GM19324 (cell line): Measurements from ENCODE around the gene FOXN3.

Source experiments
- ATAC-seq: cut with Tn5 transposase; IDR thresholded peaks from one replicate; pipeline ENCODE4 v1.9.1; 2021; ENCODE audit warnings: mild to moderate bottlenecking, moderate library complexity; ENCODE audit not compliant: unreplicated experiment, low FRiP score

FOXN3 gene

DNA sequence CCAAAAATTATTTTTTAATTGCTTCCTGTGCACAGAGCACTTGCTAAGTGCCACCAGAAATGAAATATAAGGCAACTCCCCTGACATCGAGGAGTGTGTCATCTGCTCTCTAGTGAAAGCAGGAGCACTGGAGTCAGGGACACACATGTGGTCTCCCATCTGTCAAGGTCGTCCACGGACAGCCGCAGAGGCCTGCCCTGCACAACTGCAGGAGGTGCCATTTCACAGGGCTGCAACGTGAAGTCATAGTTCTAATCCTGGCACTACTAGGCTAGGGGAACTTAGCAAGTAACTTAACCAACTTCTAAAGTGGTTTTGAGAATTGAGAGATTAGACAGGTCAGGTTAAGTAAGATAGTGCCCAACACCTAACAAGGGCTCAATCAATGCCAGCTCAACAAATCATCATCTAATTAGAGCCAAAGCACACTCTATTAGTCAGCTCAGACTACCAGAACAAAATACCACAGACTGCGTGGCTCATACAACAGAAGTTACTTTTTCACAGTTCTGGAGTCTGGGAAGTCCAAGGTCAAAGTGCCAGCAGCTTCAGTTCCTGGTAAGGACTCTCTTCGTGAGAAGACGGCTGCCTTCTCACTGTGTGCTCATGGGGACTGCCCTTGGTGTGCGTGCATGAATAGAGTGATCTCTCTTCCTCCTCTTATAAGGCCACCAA, 30.7 kb downstream of the FOXN3 start:
- ATAC-seq: no peak

DNA sequence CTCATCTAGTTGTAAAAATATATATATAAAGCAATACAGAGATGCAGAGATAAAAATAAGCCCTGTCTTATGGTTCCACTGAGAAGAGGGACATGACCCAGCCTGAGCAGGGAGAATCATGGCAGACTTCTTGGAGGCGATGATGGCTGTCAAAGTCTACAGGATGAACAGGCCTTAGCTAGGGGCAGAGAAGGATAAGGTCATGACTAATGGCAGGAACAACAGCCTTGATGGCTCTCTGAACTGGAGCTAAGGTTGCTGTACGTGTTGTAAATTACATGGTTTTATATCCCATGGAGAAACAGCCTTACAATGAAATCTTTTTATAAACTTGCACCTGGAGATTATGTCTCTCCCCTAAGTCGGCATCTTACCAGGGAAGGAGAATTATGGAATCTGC, 32.4 kb downstream of the FOXN3 start:
- ATAC-seq: no peak

DNA sequence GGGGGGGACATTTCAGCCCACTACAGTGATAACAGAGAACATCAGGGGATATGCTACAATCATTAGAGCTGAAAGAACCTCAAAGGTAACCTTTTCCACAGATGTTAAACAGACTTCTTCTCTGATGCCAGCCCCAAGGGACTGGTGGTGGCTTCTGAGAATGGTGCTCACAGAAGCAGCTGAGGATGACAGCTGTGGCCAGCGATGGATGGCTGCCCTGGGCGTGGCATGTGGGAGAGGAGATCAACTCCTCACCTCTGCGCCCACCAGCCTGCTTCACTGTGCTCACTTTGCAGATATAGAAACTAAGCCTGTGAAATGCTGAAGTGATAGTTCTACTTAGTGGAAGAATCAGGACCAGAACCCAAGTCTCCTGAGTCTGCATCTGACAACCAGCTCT, 33.0 kb downstream of the FOXN3 start:
- peak; percentile 87 for ATAC-seq

DNA sequence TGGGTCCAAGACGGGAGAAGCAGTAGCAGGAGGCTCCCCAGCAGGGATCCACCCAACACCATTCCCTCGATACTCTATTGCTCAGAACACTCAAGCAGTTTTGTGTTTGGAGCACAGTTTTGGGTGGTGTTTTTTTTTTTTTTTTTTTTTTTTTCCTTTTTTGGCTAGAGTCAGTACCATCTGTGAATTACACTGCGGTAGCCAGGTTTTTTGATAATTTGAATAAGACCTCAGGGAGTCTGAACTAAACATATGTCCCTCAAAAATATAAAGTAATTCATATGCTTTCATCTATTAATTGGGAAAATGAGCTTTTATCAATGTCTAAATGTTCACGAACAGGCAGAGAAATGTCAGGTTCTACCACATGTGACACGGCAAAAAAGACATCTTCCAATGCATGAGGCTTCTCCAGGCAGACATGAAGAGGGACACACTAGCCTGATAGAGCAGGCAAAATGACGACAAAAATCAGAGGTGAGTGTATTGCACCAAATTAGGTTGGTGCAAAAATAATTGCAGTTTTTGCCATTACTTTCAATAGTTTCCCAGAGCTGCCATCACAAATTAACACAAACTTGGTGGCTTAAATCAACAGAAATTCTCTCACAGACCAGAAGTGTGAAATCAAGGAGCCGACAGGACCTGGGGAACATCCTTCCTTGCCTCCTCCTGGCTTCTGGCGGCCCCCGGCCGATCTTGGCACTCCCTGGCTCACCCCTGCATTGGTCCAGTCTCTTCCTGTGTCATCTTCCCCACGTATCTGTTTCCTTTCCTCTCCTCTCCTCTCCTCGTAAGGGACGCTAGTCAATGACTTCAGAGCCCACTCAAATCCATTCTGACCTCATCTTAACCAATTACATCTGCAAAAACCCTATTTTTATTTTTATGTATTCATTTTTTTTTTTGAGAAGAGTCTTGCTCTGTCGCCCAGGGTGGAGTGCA, 33.9 kb downstream of the FOXN3 start:
- no peak for ATAC-seq

DNA sequence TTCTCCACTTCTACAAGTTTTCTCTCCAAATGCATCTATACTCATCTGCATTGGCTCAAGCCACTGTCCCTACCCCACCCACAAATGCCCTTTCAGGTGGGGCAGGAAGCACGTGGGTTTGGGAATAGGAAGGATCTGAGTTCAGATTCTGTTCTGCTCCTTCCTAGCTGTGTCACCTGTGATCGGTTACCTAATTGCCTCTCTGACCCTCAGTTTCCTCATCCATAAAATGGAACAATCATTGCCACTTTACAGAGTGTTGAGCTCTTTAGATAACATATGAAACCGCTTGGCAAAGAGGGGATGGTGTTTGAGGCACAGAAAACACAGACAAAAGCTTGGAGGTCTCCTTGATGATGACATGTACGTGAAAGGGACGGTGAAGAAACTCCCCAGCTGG, 34.5 kb downstream of the FOXN3 start:
- no peak for ATAC-seq

DNA sequence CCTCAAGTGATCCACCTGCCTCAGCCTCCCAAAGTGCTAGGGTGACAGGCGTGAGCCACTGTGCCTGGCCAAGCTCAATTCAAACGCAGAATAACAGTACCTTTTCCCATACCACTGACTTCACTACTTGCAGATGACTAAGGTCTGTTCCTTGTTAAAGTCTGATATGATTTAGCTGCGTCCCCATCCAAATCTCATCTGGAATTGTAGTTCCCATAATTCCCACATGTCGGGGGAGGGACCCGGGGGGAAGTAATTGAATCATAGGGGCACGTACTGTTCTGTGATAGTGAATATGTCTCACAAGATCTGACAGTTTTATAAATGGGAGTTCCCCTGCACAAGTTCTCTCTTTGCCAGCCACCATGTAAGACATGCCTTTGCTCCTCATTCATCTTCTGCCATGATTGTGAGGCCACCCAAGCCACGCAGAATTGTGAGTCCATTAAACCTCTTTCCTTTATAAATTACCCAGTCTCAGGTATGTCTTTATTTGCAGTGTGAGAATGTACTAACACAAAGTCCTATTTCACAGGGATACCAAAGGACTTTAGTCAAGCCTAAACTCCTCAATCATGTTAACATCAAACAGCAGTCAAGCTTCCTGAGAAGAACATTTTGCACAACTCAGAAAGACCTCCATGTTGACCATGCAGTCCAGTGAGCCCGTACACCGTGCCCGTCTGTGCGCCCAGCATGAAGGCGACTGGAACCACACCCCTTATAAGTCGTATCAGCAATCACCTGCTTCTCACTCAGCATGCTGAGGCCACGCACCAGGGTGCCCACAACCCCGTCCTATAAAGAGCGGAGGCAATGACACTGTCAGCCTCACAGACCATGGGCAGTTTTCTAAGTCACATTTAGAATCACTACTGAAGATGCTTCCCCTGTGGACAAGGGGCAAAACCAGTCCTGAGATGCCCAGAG, 36.9 kb downstream of the FOXN3 start:
- no peak for ATAC-seq

DNA sequence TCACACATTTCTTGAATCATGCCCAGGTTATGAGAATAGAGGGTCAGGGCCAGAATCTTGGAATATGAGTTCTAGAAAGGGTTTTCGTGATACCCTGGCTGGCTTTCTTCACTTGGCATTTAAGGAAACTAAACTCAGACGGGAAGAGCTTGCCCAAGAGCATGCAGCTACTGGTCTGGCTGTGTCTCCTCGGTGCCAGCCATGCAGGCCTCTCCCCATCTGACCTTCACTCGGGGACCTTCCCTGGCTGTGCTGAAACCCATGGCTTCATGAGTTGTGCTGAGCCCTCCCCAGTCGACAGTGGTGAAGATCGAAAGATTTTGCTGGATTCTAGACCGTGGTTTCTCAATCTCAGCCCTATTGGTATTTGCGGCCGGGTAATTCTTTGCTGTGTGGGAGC, 38.0 kb downstream of the FOXN3 start:
- ATAC-seq: no peak

DNA sequence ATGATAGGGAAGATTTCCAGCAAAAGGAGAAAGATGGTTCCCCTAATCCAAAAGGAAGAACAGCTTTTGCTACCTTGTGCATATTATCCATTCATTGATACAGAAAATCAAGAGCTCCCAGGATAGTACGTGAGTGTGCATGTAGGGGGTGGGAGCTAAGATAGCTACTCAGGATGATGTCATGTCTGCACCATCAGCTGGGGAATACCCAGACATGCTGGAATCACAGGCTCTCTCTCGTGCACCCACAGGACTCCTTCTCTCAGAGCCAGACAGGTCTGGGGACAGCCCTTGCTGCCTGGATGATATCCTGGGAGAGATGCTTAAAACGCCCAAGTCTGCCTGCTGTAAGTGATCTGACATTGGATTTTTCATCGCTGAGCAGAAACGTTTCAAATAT, 38.9 kb downstream of the FOXN3 start:
- no peak for ATAC-seq

DNA sequence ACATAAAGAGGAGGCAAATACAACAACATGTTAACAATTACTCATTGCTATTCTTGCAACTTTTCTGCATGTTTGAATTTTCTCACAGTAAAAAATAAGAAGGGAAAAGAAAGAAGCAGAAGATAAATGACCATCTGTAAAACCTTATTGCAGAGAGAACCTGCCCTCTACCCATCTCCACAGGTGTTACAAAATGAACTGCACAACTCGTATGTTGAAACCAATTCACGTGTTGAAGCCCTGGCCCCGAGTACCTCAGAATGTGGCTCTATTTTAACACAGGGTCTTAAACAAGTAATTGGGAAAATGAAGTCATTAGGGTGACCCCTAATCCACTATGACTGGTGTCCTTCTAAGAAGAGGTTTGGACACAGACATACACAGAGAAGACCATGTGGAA, 39.5 kb downstream of the FOXN3 start:
- no peak for ATAC-seq

DNA sequence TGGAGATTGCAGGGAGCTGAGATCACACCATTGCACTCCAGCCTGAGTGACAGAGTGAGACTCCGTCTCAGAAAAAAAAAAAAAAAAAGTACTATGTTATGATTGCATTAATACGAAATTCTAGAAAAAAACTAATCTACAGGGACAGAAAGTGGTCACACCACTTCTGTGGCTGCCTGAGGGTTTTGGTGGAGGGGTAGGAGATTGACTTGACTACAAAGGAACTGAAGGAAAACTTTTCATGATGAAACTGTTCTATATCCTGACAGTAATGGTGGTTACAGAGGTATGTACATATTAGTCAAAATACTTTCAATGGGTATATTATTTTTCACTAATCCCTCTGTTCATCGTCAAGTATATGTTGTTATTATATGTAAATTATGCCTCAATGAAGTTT, 42.1 kb downstream of the FOXN3 start:
- no peak for ATAC-seq

DNA sequence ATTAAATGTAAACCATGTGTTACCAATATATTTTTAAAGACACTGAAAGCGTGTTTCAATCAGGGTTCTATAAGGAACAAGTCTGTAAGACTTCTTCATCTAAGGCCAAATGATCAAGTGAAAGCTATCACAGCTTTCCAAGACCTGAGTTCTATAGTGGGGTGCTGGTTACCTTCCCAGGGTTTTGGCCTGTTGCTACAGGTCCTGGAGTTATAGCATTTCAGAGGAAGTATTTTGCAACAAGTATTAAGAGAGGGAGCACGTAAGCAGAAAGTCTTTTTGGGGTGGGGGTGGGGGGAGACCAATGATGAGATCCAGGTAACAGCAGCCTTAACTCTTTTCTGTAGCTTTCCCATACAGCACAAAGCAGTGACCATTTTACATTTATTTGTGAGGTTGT, 43.8 kb downstream of the FOXN3 start:
- no peak for ATAC-seq

DNA sequence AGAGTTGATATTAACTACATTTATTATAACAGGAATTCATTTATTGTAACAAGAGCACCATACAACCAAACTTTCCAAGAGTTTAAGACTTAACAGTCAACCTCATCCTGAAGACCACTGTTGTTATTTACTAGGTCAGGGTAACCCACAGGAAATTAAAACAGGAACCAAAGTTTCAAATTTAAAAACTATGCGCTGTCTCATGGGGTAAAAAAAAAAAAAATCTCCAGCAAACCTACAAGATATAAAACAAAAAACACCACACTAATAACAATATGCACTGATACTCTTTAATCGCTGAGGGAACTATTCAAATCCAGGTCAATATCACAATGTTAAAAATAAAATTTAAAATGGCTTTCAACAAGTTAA, 44.5 kb downstream of the FOXN3 start:
- ATAC-seq: no peak

DNA sequence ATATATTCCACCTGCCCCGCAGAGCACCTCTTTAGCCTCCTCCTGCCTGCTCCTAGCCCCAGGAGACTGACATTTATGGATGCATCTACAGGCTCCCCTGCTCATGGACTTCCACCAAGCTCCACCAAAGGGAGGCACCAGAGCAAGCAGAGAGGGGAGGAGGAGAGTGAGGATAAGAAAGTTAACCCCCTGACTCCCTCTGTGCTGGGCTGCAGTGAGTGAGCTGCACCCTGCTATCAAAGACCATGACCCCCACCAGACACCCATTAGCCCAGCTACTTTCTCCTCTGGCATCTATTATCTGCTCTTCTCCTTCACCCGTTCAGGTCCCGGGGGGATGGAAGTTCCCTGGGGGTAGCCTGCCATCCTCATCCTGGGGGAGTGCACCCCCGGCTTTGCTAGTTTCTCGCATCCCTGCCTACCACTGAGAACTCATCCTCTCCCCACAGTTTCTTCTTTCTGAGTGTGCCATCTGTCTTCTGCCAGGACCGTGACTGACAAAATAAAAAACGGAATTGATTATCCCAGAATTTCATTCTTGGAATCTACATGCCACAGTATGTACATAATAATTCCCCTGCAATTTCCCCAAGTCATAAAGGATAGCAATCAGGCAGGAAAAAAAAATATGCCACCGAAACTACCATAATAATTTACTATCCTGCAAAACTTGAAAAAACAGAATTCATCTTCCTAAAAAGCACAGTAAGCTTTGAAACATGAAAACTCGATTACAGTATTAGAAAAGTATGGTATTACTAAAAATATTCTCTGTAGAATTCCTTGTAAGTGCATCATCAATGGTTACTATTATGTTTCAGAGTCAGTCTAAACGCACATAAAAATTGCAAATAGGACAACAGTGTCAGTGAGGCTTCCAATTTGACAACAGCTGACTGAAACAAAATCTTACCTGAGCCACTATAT, 45.2 kb downstream of the FOXN3 start:
- no peak for ATAC-seq

DNA sequence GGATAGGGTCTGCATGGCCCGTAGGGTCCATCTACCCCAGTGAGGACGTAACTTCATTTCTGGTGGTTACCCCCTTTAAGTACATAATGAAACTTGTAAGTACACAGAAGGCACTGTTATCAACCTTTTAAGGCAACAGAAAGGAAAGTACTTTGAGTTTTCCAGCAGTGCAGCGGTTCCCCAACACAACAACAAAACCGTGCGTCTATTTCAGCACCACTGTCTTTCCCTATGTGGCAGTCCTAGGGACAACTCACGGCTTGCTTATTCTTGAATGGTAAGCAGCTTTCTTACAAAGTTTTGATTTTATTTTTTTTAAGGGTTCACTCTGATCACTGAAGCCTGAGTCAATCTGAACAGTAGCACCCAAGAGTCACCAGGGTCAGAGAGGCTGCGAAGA, 46.3 kb downstream of the FOXN3 start:
- no peak for ATAC-seq

DNA sequence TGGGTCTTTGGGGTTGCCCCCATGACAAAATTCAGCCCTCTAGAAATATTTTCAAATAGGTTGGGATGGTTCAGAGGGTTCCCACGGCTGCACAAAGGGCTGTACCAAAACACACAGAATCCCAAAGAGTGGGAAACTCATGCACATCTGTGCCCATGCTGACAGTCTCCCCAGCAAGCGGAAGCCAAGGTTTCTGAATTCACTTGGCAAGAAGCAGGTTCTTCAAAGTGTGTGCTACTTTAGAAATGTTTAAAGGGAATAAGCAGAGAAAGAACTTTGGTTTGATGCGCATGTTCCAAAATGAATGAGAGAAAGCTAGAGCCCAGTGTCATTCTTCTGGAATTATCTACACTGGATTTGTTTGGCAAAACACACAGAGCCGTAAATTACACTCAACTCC, 46.7 kb downstream of the FOXN3 start:
- ATAC-seq: no peak

DNA sequence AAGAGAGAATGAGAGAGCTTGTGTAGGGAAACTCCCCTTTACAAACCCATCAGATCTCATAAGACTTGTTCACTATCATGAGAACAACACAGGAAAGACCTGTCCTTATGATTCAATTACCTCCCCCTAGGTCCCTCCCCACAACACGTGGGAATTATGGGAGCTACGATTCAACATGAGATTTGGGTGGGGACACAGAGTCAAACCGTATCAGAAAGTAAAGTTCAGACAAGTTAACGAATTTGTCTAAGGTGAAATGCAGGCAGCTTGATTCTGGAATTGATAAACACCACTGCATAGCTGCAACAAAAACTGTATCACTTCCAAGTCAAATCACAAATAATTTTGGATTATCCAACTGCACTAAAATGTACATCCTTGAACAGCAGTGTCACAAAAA, 47.4 kb downstream of the FOXN3 start:
- no peak for ATAC-seq

DNA sequence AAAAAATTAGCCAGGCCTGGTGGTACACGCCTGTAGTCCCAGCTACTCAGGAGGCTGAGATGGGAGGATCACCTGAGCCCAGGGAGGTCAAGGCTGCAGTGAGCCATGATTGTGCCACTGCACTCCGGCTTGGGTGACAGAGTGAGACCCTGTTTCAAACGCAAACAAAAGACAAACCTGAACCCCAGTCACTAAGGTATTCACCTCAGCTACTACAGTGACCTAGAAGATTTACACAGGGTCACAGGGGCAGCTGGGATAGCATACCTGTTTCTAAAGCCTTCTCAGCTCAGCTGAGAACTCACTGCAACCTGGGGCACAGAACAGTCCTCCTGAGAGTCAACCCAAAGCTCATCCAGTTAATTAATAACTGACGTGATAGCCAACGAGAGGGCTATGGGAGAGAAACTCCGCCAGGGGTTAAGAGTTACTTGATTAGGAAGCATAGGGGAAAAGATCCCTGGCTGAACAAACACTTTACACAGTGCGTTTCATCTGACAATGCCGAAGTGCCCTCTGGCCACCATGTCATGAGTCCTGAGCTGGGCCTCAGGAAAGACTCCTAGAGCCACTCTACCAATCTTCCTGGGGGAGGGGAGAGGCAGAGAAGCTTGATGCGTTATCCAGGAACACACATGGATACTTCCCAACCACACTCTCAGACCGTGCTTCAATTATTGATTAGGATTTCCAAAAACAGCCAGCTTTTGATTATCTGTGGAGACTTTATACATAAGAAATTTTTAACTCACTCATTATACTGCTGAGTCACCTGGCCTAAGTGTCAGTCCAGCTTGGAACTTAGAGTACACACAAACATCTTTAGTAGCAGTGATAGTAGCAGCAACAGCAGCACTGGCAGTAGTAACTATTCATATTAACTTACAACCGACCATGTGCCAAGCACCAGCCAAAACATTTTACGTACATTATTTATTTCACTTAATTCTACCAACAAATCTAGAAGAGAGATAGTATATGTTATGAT, 48.2 kb downstream of the FOXN3 start:
- no peak for ATAC-seq

DNA sequence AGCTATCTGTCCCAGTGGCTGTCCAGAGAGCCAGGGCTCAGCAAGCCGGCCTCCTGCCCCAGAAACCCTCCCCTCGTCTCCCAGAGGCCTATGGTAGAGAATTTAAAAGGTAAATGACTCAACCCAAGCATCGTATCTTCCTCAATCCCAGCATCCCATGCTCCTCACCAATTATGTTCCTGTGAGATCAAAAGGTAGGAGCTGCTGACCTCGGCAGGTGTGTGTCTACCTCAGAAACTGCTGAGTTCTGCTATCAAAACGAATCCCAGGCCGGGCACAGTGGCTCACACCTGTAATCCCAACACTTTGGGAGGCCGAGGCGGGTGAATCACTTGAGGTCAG, 49.3 kb downstream of the FOXN3 start:
- ATAC-seq: no peak
